Gastroesophageal sphincter (tissue), 3 donors: ENCODE data around the gene PARD3B.

Experiments
- CTCF ChIP-seq, 4 experiments: fragments of 200-600 bp in 2 of 4; fragments of 450-650 bp in 2 of 4; sonication (generic) in 1 of 4; IDR thresholded peaks; one replicate each; pipeline ENCODE4 v1.5.1; 2017 to 2019; ENCODE audit warnings: antibody characterized with exemption in 4 of 4, mild to moderate bottlenecking in 2 of 4, moderate library complexity in 2 of 4
- EP300 ChIP-seq: sonication (generic); formaldehyde crosslinking; IDR thresholded peaks from one replicate; pipeline ENCODE4 v1.6.1; 2017; ENCODE audit warnings: antibody characterized with exemption, mild to moderate bottlenecking
- POLR2A ChIP-seq, 2 donors: fragments of 450-650 bp; IDR thresholded peaks; one replicate each; pipeline ENCODE4 v1.6.1; 2017; ENCODE audit warnings: antibody characterized with exemption in 2 of 2, mild to moderate bottlenecking in 2 of 2, moderate library complexity in 1 of 2

- no peak for TF ChIP-seq EP300
- no peak for TF ChIP-seq CTCF (IDR thresholded peaks at IDR 0.05)
- no peak for TF ChIP-seq POLR2A (IDR thresholded peaks at IDR 0.05)
Measured at GRCh38 chr2:205034034-205034433, 488.8 kb downstream of the PARD3B start.
